Right atrium auricular region (tissue), 2 donors: ENCODE data around the gene CCL20. TPM values are rescaled to one million over a fixed set of nuclear protein-coding genes. Genes with fewer than 3 reads are reported as not detected.

Experiments
- DNase-seq: peaks from one replicate; pipeline ENCODE4 v3.0.0-alpha.2; 2019; ENCODE audit warnings: low spot score
- H3K27ac ChIP-seq, 2 donors: fragments of 200-600 bp; sonication (generic); 1 replicate in 1 of 2; 2 replicates in 1 of 2; pipeline ENCODE4 v1.5.1; 2016 to 2019
- H3K27me3 ChIP-seq, 2 donors: fragments of 200-600 bp; sonication (generic); one replicate each; pipeline versions ENCODE4 v1.5.1 to v1.6.0; 2017 to 2019
- H3K36me3 ChIP-seq: fragments of 200-600 bp; sonication (generic); one replicate; pipeline ENCODE4 v1.5.1; 2016
- H3K4me1 ChIP-seq, 2 donors: fragments of 200-600 bp; sonication (generic); one replicate each; pipeline versions ENCODE4 v1.5.1 to v1.6.0; 2017 to 2019
- H3K4me3 ChIP-seq, 2 donors: fragments of 200-600 bp; sonication (generic); 1 replicate in 1 of 2; 2 replicates in 1 of 2; pipeline ENCODE4 v1.5.1; 2017 to 2019; ENCODE audit warnings: mild to moderate bottlenecking in 1 of 2, moderate library complexity in 1 of 2
- H3K9me3 ChIP-seq, 2 donors: fragments of 200-600 bp; sonication (generic); one replicate each; pipeline ENCODE4 v1.5.1; 2019
- CTCF ChIP-seq, 2 donors: fragments of 200-600 bp; sonication (generic); IDR thresholded peaks; one replicate each; pipeline ENCODE4 v1.5.1; 2019; ENCODE audit warnings: antibody characterized with exemption in 2 of 2
- total RNA-seq, 2 donors: library from RNA; depleted of rRNA; stranded (reverse); fragments of >200 nt; gene quantifications; one replicate each; pipeline ENCODE4 v1.1.0, GENCODE V29; 2016

The CCL20 gene
- total RNA-seq, 2 donors from 2014 or later: not detected

- no peak for TF ChIP-seq CTCF (IDR thresholded peaks at IDR 0.05)
- no peaks in the 10 kb centered on the region for H3K36me3 ChIP-seq
- no peak overlapping the region for H3K4me3 ChIP-seq
- H3K27me3 ChIP-seq: no peaks in the 10 kb centered on the region
- peaks cover 0 to 12% of the 10 kb centered on the region in 2 donors for H3K4me1 ChIP-seq
- DNase-seq: no peak
- no peaks in the 10 kb centered on the region for H3K9me3 ChIP-seq
- no peak overlapping the region for H3K27ac ChIP-seq
Measured at GRCh38 chr2:227822416-227823003, 8.9 kb downstream of the CCL20 start.

GRCh38 chr2:227823922-227824321 is 10.3 kb downstream of the CCL20 start:
- Histone ChIP-seq H3K27ac (no peak overlapping the region), H3K36me3 (no peaks in the 10 kb centered on the region)
- no peak for TF ChIP-seq CTCF (IDR thresholded peaks at IDR 0.05)

GRCh38 chr2:227824711-227825110 is 11.1 kb downstream of the CCL20 start:
- no peaks in the 10 kb centered on the region for H3K27me3 ChIP-seq
- no peaks in the 10 kb centered on the region for H3K9me3 ChIP-seq
- no peak for TF ChIP-seq CTCF (IDR thresholded peaks at IDR 0.05)
- no peaks in the 10 kb centered on the region for H3K4me1 ChIP-seq
- no peak overlapping the region for H3K27ac ChIP-seq
- no peak for DNase-seq
- no peak overlapping the region for H3K4me3 ChIP-seq
- H3K36me3 ChIP-seq: no peaks in the 10 kb centered on the region

More at GRCh38 chr2:227823922-227824321, 10.3 kb downstream of the CCL20 start:
- no peaks in the 10 kb centered on the region for H3K9me3 ChIP-seq
- no peaks in the 10 kb centered on the region for H3K27me3 ChIP-seq
- H3K4me3 ChIP-seq: no peak overlapping the region
- no peak for DNase-seq
- H3K4me1 ChIP-seq: no peaks in the 10 kb centered on the region

GRCh38 chr2:227826019-227826521 is 12.4 kb downstream of the CCL20 start:
- no peaks in the 10 kb centered on the region for H3K4me1 ChIP-seq
- H3K27me3 ChIP-seq: no peaks in the 10 kb centered on the region
- H3K4me3 ChIP-seq: no peak overlapping the region
- no peaks in the 10 kb centered on the region for H3K36me3 ChIP-seq
- TF ChIP-seq CTCF (IDR thresholded peaks at IDR 0.05): no peak
- no peaks in the 10 kb centered on the region for H3K9me3 ChIP-seq
- no peak for DNase-seq
- no peak overlapping the region for H3K27ac ChIP-seq

GRCh38 chr2:227826563-227826962 is 12.9 kb downstream of the CCL20 start:
- Histone ChIP-seq H3K4me1 (no peaks in the 10 kb centered on the region), H3K9me3 (no peaks in the 10 kb centered on the region), H3K36me3 (no peaks in the 10 kb centered on the region), H3K27me3 (no peaks in the 10 kb centered on the region), H3K27ac (no peak overlapping the region), H3K4me3 (no peak overlapping the region)
- TF ChIP-seq CTCF (IDR thresholded peaks at IDR 0.05): no peak
- DNase-seq: no peak

- H3K27ac ChIP-seq: no peak overlapping the region
- no peaks in the 10 kb centered on the region for H3K4me1 ChIP-seq
- H3K4me3 ChIP-seq: no peak overlapping the region
- TF ChIP-seq CTCF (IDR thresholded peaks at IDR 0.05): no peak
- no peaks in the 10 kb centered on the region for H3K27me3 ChIP-seq
- no peaks in the 10 kb centered on the region for H3K36me3 ChIP-seq
- no peak for DNase-seq
- H3K9me3 ChIP-seq: no peaks in the 10 kb centered on the region
Measured at GRCh38 chr2:227827143-227827542, 13.5 kb downstream of the CCL20 start.
